ENCODE results near the gene GGA1. TPM values are rescaled to one million over a fixed set of nuclear protein-coding genes. Genes with fewer than 3 reads are reported as not detected.
A peak's percentile ranks its signal among the peaks of the same experiment; 100 is the strongest.

Gene GGA1
- total and polyA plus RNA-seq, 2 donors (not counting 1 experiment from before 2014, with no cell fraction given), result 18.0 to 27.9 TPM

GRCh38 chr22:37639070-37639760 lies 30.6 kb downstream of the GGA1 start, which contains the start of gene SH3BP1:
Gene SH3BP1 (plus strand): TSS chr22:37639669. CDS start chr22:37639788, 119 bp downstream.
- Histone ChIP-seq H3K9ac (ENCODE audit: insufficient read depth, low read length) (peak within 1 kb of the TSS; percentile 30), H3K79me2 (ENCODE audit: control insufficient read depth, insufficient read depth, low read length) (no peaks in the 10 kb centered on the region), H3K4me1 (ENCODE audit: control insufficient read depth, extremely low read depth, insufficient read depth, low read length) (peaks cover 30% of the 10 kb centered on the region), H3K4me3 (replicated peaks in 1 of 4; ENCODE audit: control extremely low read depth in 1 of 4, insufficient read depth in 1 of 4, low read depth in 3 of 4, low read length in 4 of 4) (peak within 1 kb of the TSS; percentile 55 to 64 (median 56)), H2AFZ (ENCODE audit: low read length) (no peak within 1 kb of the TSS), H3K27me3 (ENCODE audit: control insufficient read depth, insufficient read depth, low read length) (no peaks in the 10 kb centered on the region), H3K4me2 (ENCODE audit: extremely low read depth, insufficient read depth, low read length) (peak within 1 kb of the TSS; percentile 82), H3K27ac (ENCODE audit: insufficient read depth, low read length) (no peak within 1 kb of the TSS), H3K36me3 (ENCODE audit: control insufficient read depth, insufficient read depth, low read length) (peaks cover 4% of the 10 kb centered on the region), H4K20me1 (ENCODE audit: control insufficient read depth, extremely low read depth, insufficient read depth, low read length) (no peaks in the 10 kb centered on the region), H3K9me3 (ENCODE audit: control insufficient read depth, insufficient read depth, low read depth, low read length) (no peaks in the 10 kb centered on the region)
- DNase-seq (ENCODE audit: low read depth in 2 of 2), result peak; percentile 19 to 21
- no peak for TF ChIP-seq EZH2 (IDR thresholded peaks at IDR 0.05; ENCODE audit: low read length, missing control alignments)
- TF ChIP-seq, protein P1, sequence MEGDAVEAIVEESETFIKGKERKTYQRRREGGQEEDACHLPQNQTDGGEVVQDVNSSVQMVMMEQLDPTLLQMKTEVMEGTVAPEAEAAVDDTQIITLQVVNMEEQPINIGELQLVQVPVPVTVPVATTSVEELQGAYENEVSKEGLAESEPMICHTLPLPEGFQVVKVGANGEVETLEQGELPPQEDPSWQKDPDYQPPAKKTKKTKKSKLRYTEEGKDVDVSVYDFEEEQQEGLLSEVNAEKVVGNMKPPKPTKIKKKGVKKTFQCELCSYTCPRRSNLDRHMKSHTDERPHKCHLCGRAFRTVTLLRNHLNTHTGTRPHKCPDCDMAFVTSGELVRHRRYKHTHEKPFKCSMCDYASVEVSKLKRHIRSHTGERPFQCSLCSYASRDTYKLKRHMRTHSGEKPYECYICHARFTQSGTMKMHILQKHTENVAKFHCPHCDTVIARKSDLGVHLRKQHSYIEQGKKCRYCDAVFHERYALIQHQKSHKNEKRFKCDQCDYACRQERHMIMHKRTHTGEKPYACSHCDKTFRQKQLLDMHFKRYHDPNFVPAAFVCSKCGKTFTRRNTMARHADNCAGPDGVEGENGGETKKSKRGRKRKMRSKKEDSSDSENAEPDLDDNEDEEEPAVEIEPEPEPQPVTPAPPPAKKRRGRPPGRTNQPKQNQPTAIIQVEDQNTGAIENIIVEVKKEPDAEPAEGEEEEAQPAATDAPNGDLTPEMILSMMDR (conservative IDR thresholded peaks at IDR 0.05 in 1 of 2, IDR thresholded peaks at IDR 0.05 in 1 of 2; ENCODE audit: low read depth in 1 of 2, low read length in 2 of 2), result no peak

DNA sequence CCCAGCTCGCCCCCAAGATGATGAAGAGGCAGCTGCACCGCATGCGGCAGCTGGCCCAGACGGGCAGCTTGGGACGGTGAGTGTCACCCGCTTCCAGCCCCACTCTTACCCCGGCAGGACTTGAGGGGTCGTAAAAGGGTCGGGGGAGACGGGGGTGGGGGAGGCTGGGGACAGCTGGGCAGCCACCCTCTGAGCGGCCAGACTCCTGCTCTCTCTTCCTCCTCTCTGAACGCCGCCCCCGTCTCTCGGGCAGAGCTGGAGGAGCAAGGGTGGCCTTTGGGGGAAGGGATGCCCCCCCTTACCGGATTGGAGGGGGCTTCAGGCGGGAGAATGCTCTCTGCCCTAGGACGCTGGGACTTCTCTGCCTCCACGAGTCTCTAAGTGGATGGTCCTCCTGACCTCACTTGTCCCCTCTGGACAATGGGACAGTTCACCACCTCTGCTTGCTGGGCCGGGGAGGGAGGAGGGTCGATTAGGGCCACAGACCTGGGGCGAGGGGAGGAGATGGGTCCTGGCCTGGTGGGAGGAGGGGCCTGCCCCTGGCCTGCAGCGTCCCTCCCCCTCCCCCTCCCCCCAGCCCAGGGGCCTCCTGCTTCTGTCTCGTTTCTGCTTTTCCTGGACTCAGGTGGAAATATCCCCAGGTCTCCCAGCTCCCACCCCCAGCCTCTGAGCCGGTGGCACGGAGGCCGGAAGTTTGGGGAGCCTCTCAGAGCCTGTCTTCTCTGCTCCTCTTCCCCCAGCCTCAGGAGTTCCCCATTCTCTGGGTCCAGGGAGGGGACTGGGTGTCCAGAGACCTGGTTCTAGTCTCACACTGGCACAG lies 31.3 kb downstream of the GGA1 start:
- no peaks in the 10 kb centered on the region for H3K9me3 ChIP-seq (ENCODE audit: control insufficient read depth, insufficient read depth, low read depth, low read length)
- H3K36me3 ChIP-seq (ENCODE audit: control insufficient read depth, insufficient read depth, low read length), result peaks cover 4% of the 10 kb centered on the region
- no peak for TF ChIP-seq EZH2 (IDR thresholded peaks at IDR 0.05; ENCODE audit: low read length, missing control alignments)
- TF ChIP-seq, protein P1 (conservative IDR thresholded peaks at IDR 0.05 in 1 of 2, IDR thresholded peaks at IDR 0.05 in 1 of 2; ENCODE audit: low read depth in 1 of 2, low read length in 2 of 2), result no peak
- peak overlapping the region; percentile 55 to 64 (median 56) for H3K4me3 ChIP-seq (replicated peaks in 1 of 4; ENCODE audit: control extremely low read depth in 1 of 4, insufficient read depth in 1 of 4, low read depth in 3 of 4, low read length in 4 of 4)
- H3K27me3 ChIP-seq (ENCODE audit: control insufficient read depth, insufficient read depth, low read length), result no peaks in the 10 kb centered on the region
- DNase-seq (ENCODE audit: low read depth in 2 of 2), result no peak
- peak overlapping the region; percentile 30 for H3K9ac ChIP-seq (ENCODE audit: insufficient read depth, low read length)
- H3K4me1 ChIP-seq (ENCODE audit: control insufficient read depth, extremely low read depth, insufficient read depth, low read length), result peaks cover 22% of the 10 kb centered on the region
- no peaks in the 10 kb centered on the region for H4K20me1 ChIP-seq (ENCODE audit: control insufficient read depth, extremely low read depth, insufficient read depth, low read length)
- no peak overlapping the region for H2AFZ ChIP-seq (ENCODE audit: low read length)
- no peaks in the 10 kb centered on the region for H3K79me2 ChIP-seq (ENCODE audit: control insufficient read depth, insufficient read depth, low read length)
- no peak overlapping the region for H3K27ac ChIP-seq (ENCODE audit: insufficient read depth, low read length)
- H3K4me2 ChIP-seq (ENCODE audit: extremely low read depth, insufficient read depth, low read length), result peak overlapping the region; percentile 82
